GM12801 (cell line): ENCODE data around the gene PRKAB2.

Experiments used
- TF ChIP-seq, protein P1 (sequence below): IDR thresholded peaks from one replicate; pipeline ENCODE4 v1.5.1; 2011; ENCODE audit warnings: control low read depth; ENCODE audit not compliant: insufficient read length; ENCODE audit errors: extremely low read depth

The PRKAB2 gene

GRCh38 chr1:147202576-147202975 lies 30.3 kb upstream of the PRKAB2 start:
- TF ChIP-seq, protein P1, sequence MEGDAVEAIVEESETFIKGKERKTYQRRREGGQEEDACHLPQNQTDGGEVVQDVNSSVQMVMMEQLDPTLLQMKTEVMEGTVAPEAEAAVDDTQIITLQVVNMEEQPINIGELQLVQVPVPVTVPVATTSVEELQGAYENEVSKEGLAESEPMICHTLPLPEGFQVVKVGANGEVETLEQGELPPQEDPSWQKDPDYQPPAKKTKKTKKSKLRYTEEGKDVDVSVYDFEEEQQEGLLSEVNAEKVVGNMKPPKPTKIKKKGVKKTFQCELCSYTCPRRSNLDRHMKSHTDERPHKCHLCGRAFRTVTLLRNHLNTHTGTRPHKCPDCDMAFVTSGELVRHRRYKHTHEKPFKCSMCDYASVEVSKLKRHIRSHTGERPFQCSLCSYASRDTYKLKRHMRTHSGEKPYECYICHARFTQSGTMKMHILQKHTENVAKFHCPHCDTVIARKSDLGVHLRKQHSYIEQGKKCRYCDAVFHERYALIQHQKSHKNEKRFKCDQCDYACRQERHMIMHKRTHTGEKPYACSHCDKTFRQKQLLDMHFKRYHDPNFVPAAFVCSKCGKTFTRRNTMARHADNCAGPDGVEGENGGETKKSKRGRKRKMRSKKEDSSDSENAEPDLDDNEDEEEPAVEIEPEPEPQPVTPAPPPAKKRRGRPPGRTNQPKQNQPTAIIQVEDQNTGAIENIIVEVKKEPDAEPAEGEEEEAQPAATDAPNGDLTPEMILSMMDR, result no peak

GRCh38 chr1:147201786-147202185 lies 29.5 kb upstream of the PRKAB2 start:
- TF ChIP-seq, protein P1, result no peak

DNA sequence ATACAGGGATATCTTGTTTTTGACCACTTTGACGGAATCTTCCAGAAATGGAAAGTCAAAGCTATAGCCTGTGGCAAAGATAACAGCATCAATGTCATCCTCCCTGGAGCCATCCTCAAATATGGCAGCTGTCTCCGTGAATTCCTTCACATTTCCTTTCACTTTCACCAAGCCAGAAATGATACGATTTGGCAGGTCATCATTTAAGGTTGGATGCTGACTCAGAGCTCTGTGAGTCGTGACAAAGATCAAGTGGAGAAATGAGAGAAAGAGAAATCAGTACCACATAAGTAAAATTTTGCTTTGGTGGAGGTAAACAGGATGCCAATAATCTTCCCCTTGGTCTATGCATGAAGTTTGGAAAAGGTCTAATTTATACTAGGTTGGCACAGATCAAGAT lies 29.0 kb upstream of the PRKAB2 start:
- TF ChIP-seq, protein P1, result no peak

- TF ChIP-seq, protein P1, result no peak
Observed at GRCh38 chr1:147189514-147189913, 17.2 kb upstream of the PRKAB2 start.

DNA sequence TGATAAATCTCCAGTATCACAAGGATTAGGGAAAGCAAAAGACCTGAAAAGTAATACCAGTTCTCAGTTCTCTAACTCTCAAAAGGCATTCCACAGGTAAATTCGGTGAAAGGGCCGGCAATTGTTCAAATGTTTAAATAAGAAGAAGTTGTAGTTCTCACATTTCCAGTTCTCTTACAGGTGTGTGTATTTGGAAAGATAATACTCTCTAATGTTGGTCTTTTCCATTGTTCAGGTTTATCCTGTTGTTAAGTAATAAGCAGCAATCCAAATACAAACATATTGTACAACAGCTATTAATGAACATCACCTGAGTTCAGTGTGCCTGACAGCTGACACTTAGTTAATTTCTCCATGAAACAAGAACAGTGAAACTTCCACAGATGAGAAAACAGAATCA lies 13.2 kb upstream of the PRKAB2 start:
- TF ChIP-seq, protein P1, result no peak

DNA sequence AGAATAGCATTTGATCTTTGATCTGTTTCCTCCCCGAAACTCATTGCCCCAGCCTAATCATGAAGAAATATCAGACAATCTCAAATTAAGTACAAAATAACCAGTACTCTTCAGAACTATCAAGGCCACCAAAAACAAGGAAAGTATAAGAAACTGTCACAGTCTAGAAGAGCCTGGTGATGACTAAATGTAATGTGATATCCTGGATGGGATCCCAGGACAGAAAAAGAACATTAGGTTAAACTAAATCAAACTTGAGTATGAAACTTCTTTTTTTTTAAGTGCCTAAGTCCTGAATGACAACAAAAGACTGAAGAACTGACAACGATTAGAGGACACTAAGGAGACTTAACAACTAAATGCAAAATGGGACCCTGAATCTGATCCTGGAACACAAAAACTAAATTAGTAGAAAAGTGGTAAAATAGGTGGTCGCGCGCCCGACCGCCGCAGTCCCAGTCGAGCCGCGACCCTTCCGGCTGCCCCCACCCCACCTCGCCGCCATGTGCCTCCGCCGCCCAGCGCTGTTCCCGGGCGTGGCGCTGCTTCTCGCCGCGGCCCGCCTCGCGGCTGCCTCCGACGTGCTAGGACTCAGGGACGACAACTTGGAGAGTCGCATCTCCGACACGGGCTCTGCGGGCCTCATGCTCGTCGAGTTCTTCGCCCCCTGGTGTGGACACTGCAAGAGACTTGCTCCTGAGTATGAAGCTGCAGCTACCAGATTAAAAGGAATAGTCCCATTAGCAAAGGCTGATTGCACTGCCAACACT lies 5.5 kb upstream of the PRKAB2 start:
- TF ChIP-seq, protein P1, result no peak

- TF ChIP-seq, protein P1, result no peak
Observed at GRCh38 chr1:147171399-147172167, 687 bp downstream of the PRKAB2 start.
